DND-41 (cell line): ENCODE data around the gene DPPA2.

Experiments used
- CTCF ChIP-seq: IDR thresholded peaks from 2 replicates; pipeline ENCODE4 v1.5.1; 2012; ENCODE audit warnings: borderline replicate concordance, low read length, moderate library complexity, mild to moderate bottlenecking; ENCODE audit not compliant: poor library complexity, severe bottlenecking; ENCODE audit errors: extremely low read depth
- EZH2 ChIP-seq: IDR thresholded peaks from 3 replicates; pipeline ENCODE4 v1.6.1; 2012; ENCODE audit warnings: borderline replicate concordance, low read depth, mild to moderate bottlenecking, moderate library complexity, low read length, inconsistent platforms; ENCODE audit not compliant: severe bottlenecking

- TF ChIP-seq CTCF (no peak), EZH2 (no peak)
Measured at GRCh38 chr3:109356442-109357155, 40.3 kb upstream of the DPPA2 start.
